Measurements from ENCODE around the gene PDCD6IP.

Gene PDCD6IP

GRCh38 chr3:33795856-33796536, 2.4 kb upstream of the PDCD6IP start:
- TF ChIP-seq, protein P1, sequence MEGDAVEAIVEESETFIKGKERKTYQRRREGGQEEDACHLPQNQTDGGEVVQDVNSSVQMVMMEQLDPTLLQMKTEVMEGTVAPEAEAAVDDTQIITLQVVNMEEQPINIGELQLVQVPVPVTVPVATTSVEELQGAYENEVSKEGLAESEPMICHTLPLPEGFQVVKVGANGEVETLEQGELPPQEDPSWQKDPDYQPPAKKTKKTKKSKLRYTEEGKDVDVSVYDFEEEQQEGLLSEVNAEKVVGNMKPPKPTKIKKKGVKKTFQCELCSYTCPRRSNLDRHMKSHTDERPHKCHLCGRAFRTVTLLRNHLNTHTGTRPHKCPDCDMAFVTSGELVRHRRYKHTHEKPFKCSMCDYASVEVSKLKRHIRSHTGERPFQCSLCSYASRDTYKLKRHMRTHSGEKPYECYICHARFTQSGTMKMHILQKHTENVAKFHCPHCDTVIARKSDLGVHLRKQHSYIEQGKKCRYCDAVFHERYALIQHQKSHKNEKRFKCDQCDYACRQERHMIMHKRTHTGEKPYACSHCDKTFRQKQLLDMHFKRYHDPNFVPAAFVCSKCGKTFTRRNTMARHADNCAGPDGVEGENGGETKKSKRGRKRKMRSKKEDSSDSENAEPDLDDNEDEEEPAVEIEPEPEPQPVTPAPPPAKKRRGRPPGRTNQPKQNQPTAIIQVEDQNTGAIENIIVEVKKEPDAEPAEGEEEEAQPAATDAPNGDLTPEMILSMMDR (IDR thresholded peaks at IDR 0.05; ENCODE audit: low read depth, low read length) = no peak
- no peak for DNase-seq (ENCODE audit: extremely low read depth, low read depth)

DNA sequence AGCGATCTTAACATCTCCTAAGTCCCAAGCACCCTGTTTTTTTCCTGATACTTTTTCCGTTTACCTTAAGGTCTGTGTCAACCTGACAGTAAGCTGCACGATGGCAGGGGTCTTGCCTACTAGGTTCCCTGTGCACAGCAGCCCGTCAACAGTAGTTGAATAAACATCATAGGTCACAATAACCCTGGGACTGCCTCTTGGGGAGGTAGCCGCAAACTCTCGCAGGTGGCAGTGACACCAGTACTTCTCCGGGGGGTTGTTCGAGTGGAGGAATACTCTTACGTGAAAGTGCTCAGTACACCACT, 365 bp upstream of the PDCD6IP start:
- no peak for DNase-seq (ENCODE audit: extremely low read depth, low read depth)
- TF ChIP-seq, protein P1 (IDR thresholded peaks at IDR 0.05; ENCODE audit: low read depth, low read length) = no peak

DNA sequence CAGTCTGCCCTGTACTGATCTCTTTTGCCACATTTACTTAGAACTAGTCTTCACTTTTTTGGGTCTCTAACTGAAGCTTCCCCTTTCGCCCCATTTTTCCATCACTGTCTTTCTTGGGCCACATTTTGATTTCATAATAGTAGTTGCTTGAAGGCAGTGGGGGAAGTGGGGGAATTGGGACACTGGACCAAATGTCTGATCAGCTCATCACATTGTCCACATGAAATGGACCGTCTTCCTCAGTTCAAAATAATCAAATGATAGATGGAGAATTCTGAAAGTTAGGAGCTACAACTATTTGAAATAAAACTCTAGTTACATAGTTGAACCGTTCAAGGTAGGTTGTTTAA, 747 bp downstream of the PDCD6IP start:
- TF ChIP-seq, protein P1 (IDR thresholded peaks at IDR 0.05; ENCODE audit: low read depth, low read length) = no peak
- no peak for DNase-seq (ENCODE audit: extremely low read depth, low read depth)

GRCh38 chr3:33803252-33803651, 4.8 kb downstream of the PDCD6IP start:
- TF ChIP-seq, protein P1 (IDR thresholded peaks at IDR 0.05; ENCODE audit: low read depth, low read length) = no peak
- DNase-seq (ENCODE audit: extremely low read depth, low read depth) = no peak

GRCh38 chr3:33803894-33804526, 5.6 kb downstream of the PDCD6IP start:
- TF ChIP-seq, protein P1 (IDR thresholded peaks at IDR 0.05; ENCODE audit: low read depth, low read length) = no peak
- DNase-seq (ENCODE audit: extremely low read depth, low read depth) = no peak

- TF ChIP-seq, protein P1 (IDR thresholded peaks at IDR 0.05; ENCODE audit: low read depth, low read length) = no peak
- no peak for DNase-seq (ENCODE audit: extremely low read depth, low read depth)
These were observed 8.8 kb downstream of the PDCD6IP start for GRCh38 chr3:33807191-33807590.

DNA sequence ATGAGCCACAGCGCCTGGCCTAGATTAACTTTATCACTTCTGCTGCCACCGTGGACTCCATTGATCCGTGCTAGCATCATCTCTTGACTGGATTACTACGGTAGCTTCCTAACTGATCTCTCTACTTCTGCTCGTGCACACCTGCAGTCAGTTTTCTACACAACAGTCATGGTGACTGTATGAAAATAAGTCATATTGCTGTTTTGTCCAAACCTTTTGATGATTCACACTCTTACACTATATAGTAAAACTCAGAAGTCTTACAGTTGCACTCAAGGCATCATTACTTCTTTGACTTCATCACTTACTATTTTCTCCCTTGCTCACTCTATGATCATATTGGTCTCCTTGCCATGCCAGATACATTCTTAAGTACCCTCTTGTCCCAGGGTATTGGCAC, 10.1 kb downstream of the PDCD6IP start:
- TF ChIP-seq, protein P1 (IDR thresholded peaks at IDR 0.05; ENCODE audit: low read depth, low read length) = no peak
- no peak for DNase-seq (ENCODE audit: extremely low read depth, low read depth)
